Measurements from ENCODE around the gene UCHL5. TPM values are rescaled to one million over a fixed set of nuclear protein-coding genes. Genes with fewer than 3 reads are reported as not detected.

Gene UCHL5
- total and polyA plus RNA-seq, 2 of the 13 experiments (the other 11 are each of a cell fraction or from before 2014, with no cell fraction given) = 18.2 to 44.1 TPM

GRCh38 chr1:192966073-192966472, 93.1 kb downstream of the UCHL5 start:
- no peak overlapping the region for H3K9ac ChIP-seq (ENCODE audit: insufficient read depth, low read depth, low read length)
- no peak overlapping the region for H3K4me3 ChIP-seq (replicated peaks in 1 of 3; ENCODE audit: insufficient read depth in 1 of 3, low read depth in 2 of 3, low read length in 3 of 3)
- intact Hi-C loops (cut with micrococcal nuclease; ENCODE audit: unreplicated experiment) (no loop called here), in situ Hi-C loops (cut with HindIII; ENCODE audit: extremely low pct_ligation_motif_present, low pct_unique_long_range_greater_than_20kb) (no loop called here)
- 69% methylated on average over 2 of the region's 2 CpGs for WGBS (ENCODE audit: low lambda C conversion rate)
- no peak for ATAC-seq
- DNase-seq (ENCODE audit: low spot score) = no peak
- peaks cover 7% of the 10 kb centered on the region for H3K4me1 ChIP-seq (ENCODE audit: insufficient read depth, low read length)
- POLR2A ChIA-PET = no interaction called here
- H3K27me3 ChIP-seq (ENCODE audit: control insufficient read depth in 1 of 2, insufficient read depth in 2 of 2, low read length in 2 of 2) = no peaks in the 10 kb centered on the region; a peak in 1 of 5 replicates
- BruUV-seq (replicated peaks) = no TSS peak
- H3K36me3 ChIP-seq (replicated peaks in 1 of 2; ENCODE audit: control insufficient read depth in 1 of 2, insufficient read depth in 2 of 2, low read length in 2 of 2) = no peaks in the 10 kb centered on the region
- no peaks in the 10 kb centered on the region for H3K9me3 ChIP-seq (ENCODE audit: low read length)
- H4K20me1 ChIP-seq (ENCODE audit: insufficient read depth, low read length) = no peaks in the 10 kb centered on the region
- no peak overlapping the region for H2AFZ ChIP-seq (ENCODE audit: low read length)
- CTCF ChIA-PET (ENCODE audit: low intra/inter-chr PET ratio, low total read pairs) = no interaction called here
- no peak for TF ChIP-seq CBX1 (IDR thresholded peaks at IDR 0.05; ENCODE audit: low read depth)
- TF ChIP-seq, protein P1, sequence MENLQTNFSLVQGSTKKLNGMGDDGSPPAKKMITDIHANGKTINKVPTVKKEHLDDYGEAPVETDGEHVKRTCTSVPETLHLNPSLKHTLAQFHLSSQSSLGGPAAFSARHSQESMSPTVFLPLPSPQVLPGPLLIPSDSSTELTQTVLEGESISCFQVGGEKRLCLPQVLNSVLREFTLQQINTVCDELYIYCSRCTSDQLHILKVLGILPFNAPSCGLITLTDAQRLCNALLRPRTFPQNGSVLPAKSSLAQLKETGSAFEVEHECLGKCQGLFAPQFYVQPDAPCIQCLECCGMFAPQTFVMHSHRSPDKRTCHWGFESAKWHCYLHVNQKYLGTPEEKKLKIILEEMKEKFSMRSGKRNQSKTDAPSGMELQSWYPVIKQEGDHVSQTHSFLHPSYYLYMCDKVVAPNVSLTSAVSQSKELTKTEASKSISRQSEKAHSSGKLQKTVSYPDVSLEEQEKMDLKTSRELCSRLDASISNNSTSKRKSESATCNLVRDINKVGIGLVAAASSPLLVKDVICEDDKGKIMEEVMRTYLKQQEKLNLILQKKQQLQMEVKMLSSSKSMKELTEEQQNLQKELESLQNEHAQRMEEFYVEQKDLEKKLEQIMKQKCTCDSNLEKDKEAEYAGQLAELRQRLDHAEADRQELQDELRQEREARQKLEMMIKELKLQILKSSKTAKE (CRISPR knock-in tag; IDR thresholded peaks at IDR 0.05; ENCODE audit: borderline replicate concordance) = no peak
- no peak for TF ChIP-seq ETS1 (CRISPR knock-in tag; IDR thresholded peaks at IDR 0.05)
- TF ChIP-seq ZBTB43 (CRISPR knock-in tag; conservative IDR thresholded peaks at IDR 0.05) = no peak
- TF ChIP-seq THYN1 (CRISPR knock-in tag; IDR thresholded peaks at IDR 0.05; ENCODE audit: borderline replicate concordance, low read depth) = no peak
- no peak for TF ChIP-seq TCF12 (IDR thresholded peaks at IDR 0.05)
- TF ChIP-seq TCF12 (CRISPR knock-in tag; IDR thresholded peaks at IDR 0.05) = no peak
- no peak for TF ChIP-seq ZNF564 (CRISPR knock-in tag; IDR thresholded peaks at IDR 0.05)
- TF ChIP-seq, protein P2, sequence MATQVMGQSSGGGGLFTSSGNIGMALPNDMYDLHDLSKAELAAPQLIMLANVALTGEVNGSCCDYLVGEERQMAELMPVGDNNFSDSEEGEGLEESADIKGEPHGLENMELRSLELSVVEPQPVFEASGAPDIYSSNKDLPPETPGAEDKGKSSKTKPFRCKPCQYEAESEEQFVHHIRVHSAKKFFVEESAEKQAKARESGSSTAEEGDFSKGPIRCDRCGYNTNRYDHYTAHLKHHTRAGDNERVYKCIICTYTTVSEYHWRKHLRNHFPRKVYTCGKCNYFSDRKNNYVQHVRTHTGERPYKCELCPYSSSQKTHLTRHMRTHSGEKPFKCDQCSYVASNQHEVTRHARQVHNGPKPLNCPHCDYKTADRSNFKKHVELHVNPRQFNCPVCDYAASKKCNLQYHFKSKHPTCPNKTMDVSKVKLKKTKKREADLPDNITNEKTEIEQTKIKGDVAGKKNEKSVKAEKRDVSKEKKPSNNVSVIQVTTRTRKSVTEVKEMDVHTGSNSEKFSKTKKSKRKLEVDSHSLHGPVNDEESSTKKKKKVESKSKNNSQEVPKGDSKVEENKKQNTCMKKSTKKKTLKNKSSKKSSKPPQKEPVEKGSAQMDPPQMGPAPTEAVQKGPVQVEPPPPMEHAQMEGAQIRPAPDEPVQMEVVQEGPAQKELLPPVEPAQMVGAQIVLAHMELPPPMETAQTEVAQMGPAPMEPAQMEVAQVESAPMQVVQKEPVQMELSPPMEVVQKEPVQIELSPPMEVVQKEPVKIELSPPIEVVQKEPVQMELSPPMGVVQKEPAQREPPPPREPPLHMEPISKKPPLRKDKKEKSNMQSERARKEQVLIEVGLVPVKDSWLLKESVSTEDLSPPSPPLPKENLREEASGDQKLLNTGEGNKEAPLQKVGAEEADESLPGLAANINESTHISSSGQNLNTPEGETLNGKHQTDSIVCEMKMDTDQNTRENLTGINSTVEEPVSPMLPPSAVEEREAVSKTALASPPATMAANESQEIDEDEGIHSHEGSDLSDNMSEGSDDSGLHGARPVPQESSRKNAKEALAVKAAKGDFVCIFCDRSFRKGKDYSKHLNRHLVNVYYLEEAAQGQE (IDR thresholded peaks at IDR 0.05; ENCODE audit: borderline replicate concordance in 1 of 2, low read depth in 1 of 2, low read length in 2 of 2) = no peak
- H3K79me2 ChIP-seq (ENCODE audit: insufficient read depth, low read length) = no peaks in the 10 kb centered on the region
- H3K27ac ChIP-seq (ENCODE audit: extremely low read length, insufficient read depth, low read length) = no peak overlapping the region
- FAIRE-seq = no peak
- no peak overlapping the region for H3K4me2 ChIP-seq (ENCODE audit: low read depth, low read length)

Data from HepG2 (cell line).